ENCODE results near the gene CERK.
"Not testable (repeated sequence)": the region's sequence is repeated elsewhere in the genome, so short reads cannot be mapped to it uniquely, and the experiment has no call there.

The CERK gene

GRCh38 chr22:46637711-46638600, 100.1 kb downstream of the CERK start:
- TF ChIP-seq CTCF (IDR thresholded peaks at IDR 0.05; ENCODE audit: control extremely low read depth, extremely low read depth, low read depth, missing control alignments) = no peak
- no peak for DNase-seq (ENCODE audit: extremely low spot score)
- CTCF ChIA-PET = no interaction called here
- POLR2A ChIA-PET = no interaction called here

- TF ChIP-seq CTCF (IDR thresholded peaks at IDR 0.05; ENCODE audit: control extremely low read depth, extremely low read depth, low read depth, missing control alignments) = no peak
- CTCF ChIA-PET = interaction anchor here (1.4 kb wide), 1 partner anchor 73 kb away, joined by 4 read pairs; no protein-coding TSS in a partner anchor
- POLR2A ChIA-PET = no interaction called here
- DNase-seq (ENCODE audit: extremely low spot score) = no peak
These were observed 101.6 kb downstream of the CERK start for GRCh38 chr22:46636221-46637002.

GRCh38 chr22:46635756-46636155, 102.3 kb downstream of the CERK start:
- no peak for DNase-seq (ENCODE audit: extremely low spot score)
- no peak for TF ChIP-seq CTCF (IDR thresholded peaks at IDR 0.05; ENCODE audit: control extremely low read depth, extremely low read depth, low read depth, missing control alignments)
- POLR2A ChIA-PET = no interaction called here
- CTCF ChIA-PET = interaction anchor here (1.4 kb wide), 1 partner anchor 72 kb away, joined by 4 read pairs; no protein-coding TSS in a partner anchor

GRCh38 chr22:46634973-46635685, 102.9 kb downstream of the CERK start:
- CTCF ChIA-PET; DNase-seq (ENCODE audit: extremely low spot score); POLR2A ChIA-PET: not testable (repeated sequence)
